NB4 (cell line): Measurements from ENCODE around the gene BLACAT1.

Experiments
- MYC ChIP-seq: IDR thresholded peaks from 2 replicates; pipeline ENCODE4 v1.6.1; 2011; ENCODE audit warnings: low read depth, low read length
- POLR2A ChIP-seq: IDR thresholded peaks from 2 replicates; pipeline ENCODE4 v1.6.1; 2011; ENCODE audit warnings: mild to moderate bottlenecking; ENCODE audit not compliant: insufficient read length; ENCODE audit errors: extremely low read depth
- TF ChIP-seq, protein P1 (sequence below): IDR thresholded peaks from one replicate; pipeline ENCODE4 v1.5.1; 2012; ENCODE audit warnings: low read depth, low read length
- TF ChIP-seq, protein P2 (sequence below): IDR thresholded peaks from 2 replicates; pipeline ENCODE4 v1.6.1; 2011; ENCODE audit warnings: low read depth, low read length

DNA sequence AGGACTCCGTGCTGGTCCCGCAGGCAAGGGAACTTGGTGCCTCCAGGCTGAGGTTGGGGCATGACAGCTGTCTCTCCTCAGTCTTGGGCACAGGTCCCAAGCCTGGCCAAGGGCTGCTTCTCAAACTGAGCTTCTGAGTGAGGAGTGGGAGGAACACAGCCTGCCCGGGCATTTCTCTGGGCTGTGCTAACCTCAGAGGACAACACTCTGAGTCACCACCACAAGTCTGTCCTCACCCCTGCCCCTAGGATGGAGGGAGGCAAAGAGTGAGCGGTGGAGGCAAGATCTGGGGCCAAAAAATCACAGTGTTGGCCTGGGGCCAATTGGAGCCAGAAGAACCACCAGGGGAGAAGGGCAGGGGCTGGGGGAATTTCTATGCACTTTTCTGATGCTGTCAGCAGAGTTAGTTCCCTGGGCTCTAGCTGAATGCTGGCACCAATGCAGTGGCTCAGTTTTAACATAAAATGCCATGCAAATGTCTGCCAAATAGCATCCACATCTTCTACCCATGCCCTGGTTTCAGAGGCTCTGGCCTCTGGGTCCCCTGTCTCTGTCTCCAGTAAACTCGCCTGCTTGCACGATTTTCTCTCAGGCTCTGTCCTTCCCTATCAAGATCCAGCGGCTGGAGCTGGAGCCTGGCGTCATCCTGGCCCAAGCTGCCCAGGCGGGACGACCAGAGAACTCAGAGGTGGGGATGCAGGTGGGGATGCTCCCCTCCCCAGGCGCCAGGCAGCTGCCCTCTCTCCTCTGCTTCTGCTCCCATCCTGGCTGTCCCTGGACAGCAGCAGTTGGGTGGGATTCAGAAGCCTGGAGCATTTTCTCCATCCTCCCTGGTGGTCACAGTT lies 37.6 kb upstream of the BLACAT1 start:
- TF ChIP-seq POLR2A: no peak
- TF ChIP-seq, protein P1, sequence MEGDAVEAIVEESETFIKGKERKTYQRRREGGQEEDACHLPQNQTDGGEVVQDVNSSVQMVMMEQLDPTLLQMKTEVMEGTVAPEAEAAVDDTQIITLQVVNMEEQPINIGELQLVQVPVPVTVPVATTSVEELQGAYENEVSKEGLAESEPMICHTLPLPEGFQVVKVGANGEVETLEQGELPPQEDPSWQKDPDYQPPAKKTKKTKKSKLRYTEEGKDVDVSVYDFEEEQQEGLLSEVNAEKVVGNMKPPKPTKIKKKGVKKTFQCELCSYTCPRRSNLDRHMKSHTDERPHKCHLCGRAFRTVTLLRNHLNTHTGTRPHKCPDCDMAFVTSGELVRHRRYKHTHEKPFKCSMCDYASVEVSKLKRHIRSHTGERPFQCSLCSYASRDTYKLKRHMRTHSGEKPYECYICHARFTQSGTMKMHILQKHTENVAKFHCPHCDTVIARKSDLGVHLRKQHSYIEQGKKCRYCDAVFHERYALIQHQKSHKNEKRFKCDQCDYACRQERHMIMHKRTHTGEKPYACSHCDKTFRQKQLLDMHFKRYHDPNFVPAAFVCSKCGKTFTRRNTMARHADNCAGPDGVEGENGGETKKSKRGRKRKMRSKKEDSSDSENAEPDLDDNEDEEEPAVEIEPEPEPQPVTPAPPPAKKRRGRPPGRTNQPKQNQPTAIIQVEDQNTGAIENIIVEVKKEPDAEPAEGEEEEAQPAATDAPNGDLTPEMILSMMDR: no peak
- TF ChIP-seq, protein P2, sequence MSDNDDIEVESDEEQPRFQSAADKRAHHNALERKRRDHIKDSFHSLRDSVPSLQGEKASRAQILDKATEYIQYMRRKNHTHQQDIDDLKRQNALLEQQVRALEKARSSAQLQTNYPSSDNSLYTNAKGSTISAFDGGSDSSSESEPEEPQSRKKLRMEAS: no peak
- no peak for TF ChIP-seq MYC
